ENCODE measurements around the gene DENND11.

The DENND11 gene

GRCh38 chr7:141702047-141702567 lies at the start of gene DENND11:
Gene DENND11, minus strand, starts transcription at chr7:141702166. Its CDS starts 13 bp downstream, at chr7:141702153.
- peak; percentile 13 for DNase-seq

GRCh38 chr7:141748396-141748795 lies 46.4 kb upstream of the DENND11 start:
- DNase-seq: no peak

GRCh38 chr7:141744131-141744530 lies 42.2 kb upstream of the DENND11 start:
- no peak for DNase-seq

- no peak for DNase-seq
Measured at GRCh38 chr7:141742229-141742628, 40.3 kb upstream of the DENND11 start.

- no peak for DNase-seq
Measured at GRCh38 chr7:141739250-141739649, 37.3 kb upstream of the DENND11 start.

- DNase-seq: no peak
Measured at GRCh38 chr7:141738592-141739013, 36.6 kb upstream of the DENND11 start.

- peak; percentile 98 for DNase-seq
Measured at GRCh38 chr7:141737836-141738591, 36.0 kb upstream of the DENND11 start, which contains the start of gene SSBP1. Gene SSBP1, plus strand, starts transcription at chr7:141738358. Its CDS starts 809 bp downstream, at chr7:141739167.

GRCh38 chr7:141737118-141737835 lies 35.3 kb upstream of the DENND11 start:
- DNase-seq: peak; percentile 40

- no peak for DNase-seq
Measured at GRCh38 chr7:141731476-141732149, 29.6 kb upstream of the DENND11 start.

- DNase-seq: no peak
Measured at GRCh38 chr7:141729020-141729419, 27.1 kb upstream of the DENND11 start.

GRCh38 chr7:141722529-141722928 lies 20.6 kb upstream of the DENND11 start:
- DNase-seq: no peak

GRCh38 chr7:141717450-141717849 lies 15.5 kb upstream of the DENND11 start:
- no peak for DNase-seq

GRCh38 chr7:141715794-141716689 lies 14.1 kb upstream of the DENND11 start:
- no peak for DNase-seq

- DNase-seq: no peak
Measured at GRCh38 chr7:141715018-141715417, 13.1 kb upstream of the DENND11 start.

- no peak for DNase-seq
Measured at GRCh38 chr7:141714571-141714970, 12.6 kb upstream of the DENND11 start.

GRCh38 chr7:141713890-141714289 lies 11.9 kb upstream of the DENND11 start:
- DNase-seq: no peak

GRCh38 chr7:141712603-141713255 lies 10.8 kb upstream of the DENND11 start:
- no peak for DNase-seq

GRCh38 chr7:141710301-141710700 lies 8.3 kb upstream of the DENND11 start:
- no peak for DNase-seq

- DNase-seq: no peak
Measured at GRCh38 chr7:141709749-141710148, 7.8 kb upstream of the DENND11 start.

GRCh38 chr7:141709318-141709717 lies 7.4 kb upstream of the DENND11 start:
- no peak for DNase-seq

- DNase-seq: no peak
Measured at GRCh38 chr7:141708351-141708750, 6.4 kb upstream of the DENND11 start, which contains the start of gene WEE2. Gene WEE2, plus strand, starts transcription at chr7:141708353. Its CDS starts 406 bp downstream, at chr7:141708759.
